Measurements from ENCODE around the gene P3R3URF.

The P3R3URF gene

DNA sequence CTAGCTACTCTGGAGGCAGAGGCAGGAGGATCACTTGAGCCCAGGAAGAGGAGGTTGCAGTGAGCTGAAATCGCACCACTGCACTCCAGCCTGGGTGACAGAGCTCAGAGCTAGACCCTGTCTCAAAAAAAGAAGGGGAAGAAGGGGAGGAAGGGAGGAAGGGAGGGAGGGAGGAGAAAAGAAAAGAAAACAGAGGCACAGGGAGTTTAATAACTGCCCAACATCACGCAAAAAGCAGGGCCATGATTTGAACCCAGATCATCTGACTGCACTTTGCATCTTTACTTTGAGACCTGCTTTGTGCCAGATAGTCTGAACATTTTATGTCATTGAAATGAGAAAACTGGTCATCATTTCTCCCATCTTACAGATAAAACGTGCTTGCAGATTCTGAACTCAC, 28.9 kb upstream of the P3R3URF start:
- no peak overlapping the region for H3K4me3 ChIP-seq (ENCODE audit: low read length)
- H3K79me2 ChIP-seq (ENCODE audit: low read length): no peaks in the 10 kb centered on the region
- no peaks in the 10 kb centered on the region for H4K20me1 ChIP-seq (ENCODE audit: insufficient read depth, low read length)
- H3K4me2 ChIP-seq (ENCODE audit: low read depth, low read length): no peak overlapping the region
- H3K9ac ChIP-seq (ENCODE audit: low read length): no peak overlapping the region
- no peaks in the 10 kb centered on the region for H3K9me2 ChIP-seq (replicated peaks; ENCODE audit: insufficient read depth, low read length)
- no peak for DNase-seq
- H3K9me3 ChIP-seq (replicated peaks; ENCODE audit: insufficient read depth, low read length): no peaks in the 10 kb centered on the region
- H3K4me1 ChIP-seq (ENCODE audit: low read length): no peaks in the 10 kb centered on the region
- H3K36me3 ChIP-seq (replicated peaks; ENCODE audit: insufficient read depth, low read length): no peaks in the 10 kb centered on the region
- no peak overlapping the region for H2AFZ ChIP-seq (ENCODE audit: low read length)
- H3K27ac ChIP-seq (ENCODE audit: low read length): no peak overlapping the region
- H3K27me3 ChIP-seq (replicated peaks; ENCODE audit: insufficient read depth, low read length): no peaks in the 10 kb centered on the region
- no peaks in the 10 kb centered on the region for H3F3A ChIP-seq (ENCODE audit: insufficient read depth, low read length)
- TF ChIP-seq, protein P1, sequence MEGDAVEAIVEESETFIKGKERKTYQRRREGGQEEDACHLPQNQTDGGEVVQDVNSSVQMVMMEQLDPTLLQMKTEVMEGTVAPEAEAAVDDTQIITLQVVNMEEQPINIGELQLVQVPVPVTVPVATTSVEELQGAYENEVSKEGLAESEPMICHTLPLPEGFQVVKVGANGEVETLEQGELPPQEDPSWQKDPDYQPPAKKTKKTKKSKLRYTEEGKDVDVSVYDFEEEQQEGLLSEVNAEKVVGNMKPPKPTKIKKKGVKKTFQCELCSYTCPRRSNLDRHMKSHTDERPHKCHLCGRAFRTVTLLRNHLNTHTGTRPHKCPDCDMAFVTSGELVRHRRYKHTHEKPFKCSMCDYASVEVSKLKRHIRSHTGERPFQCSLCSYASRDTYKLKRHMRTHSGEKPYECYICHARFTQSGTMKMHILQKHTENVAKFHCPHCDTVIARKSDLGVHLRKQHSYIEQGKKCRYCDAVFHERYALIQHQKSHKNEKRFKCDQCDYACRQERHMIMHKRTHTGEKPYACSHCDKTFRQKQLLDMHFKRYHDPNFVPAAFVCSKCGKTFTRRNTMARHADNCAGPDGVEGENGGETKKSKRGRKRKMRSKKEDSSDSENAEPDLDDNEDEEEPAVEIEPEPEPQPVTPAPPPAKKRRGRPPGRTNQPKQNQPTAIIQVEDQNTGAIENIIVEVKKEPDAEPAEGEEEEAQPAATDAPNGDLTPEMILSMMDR (IDR thresholded peaks at IDR 0.05; ENCODE audit: low read length): no peak
- no peak for TF ChIP-seq EZH2 (optimal IDR thresholded peaks at IDR 0.05; ENCODE audit: low read depth, low read length)
- TF ChIP-seq EZH2phosphoT487 (IDR thresholded peaks at IDR 0.05; ENCODE audit: low read length): no peak

- Histone ChIP-seq H3K36me3 (replicated peaks; ENCODE audit: insufficient read depth, low read length) (no peaks in the 10 kb centered on the region), H3K9me2 (replicated peaks; ENCODE audit: insufficient read depth, low read length) (no peaks in the 10 kb centered on the region), H3K27ac (ENCODE audit: low read length) (no peak overlapping the region), H3K27me3 (replicated peaks; ENCODE audit: insufficient read depth, low read length) (no peaks in the 10 kb centered on the region), H3K4me1 (ENCODE audit: low read length) (no peaks in the 10 kb centered on the region), H3K4me2 (ENCODE audit: low read depth, low read length) (no peak overlapping the region), H3K79me2 (ENCODE audit: low read length) (no peaks in the 10 kb centered on the region), H3K9ac (ENCODE audit: low read length) (no peak overlapping the region), H3K9me3 (replicated peaks; ENCODE audit: insufficient read depth, low read length) (no peaks in the 10 kb centered on the region), H3K4me3 (ENCODE audit: low read length) (no peak overlapping the region), H4K20me1 (ENCODE audit: insufficient read depth, low read length) (no peaks in the 10 kb centered on the region), H2AFZ (ENCODE audit: low read length) (no peak overlapping the region), H3F3A (ENCODE audit: insufficient read depth, low read length) (0 out of 2 replicates have a peak, but pooled peaks cover under 1% of the 10 kb centered on the region)
- TF ChIP-seq EZH2phosphoT487 (IDR thresholded peaks at IDR 0.05; ENCODE audit: low read length) (no peak), EZH2 (optimal IDR thresholded peaks at IDR 0.05; ENCODE audit: low read depth, low read length) (no peak)
- TF ChIP-seq, protein P1 (IDR thresholded peaks at IDR 0.05; ENCODE audit: low read length): no peak
- no peak for DNase-seq
These were observed 28.1 kb upstream of the P3R3URF start for GRCh38 chr1:46204406-46204742.

- Histone ChIP-seq H3K4me1 (ENCODE audit: low read length) (no peaks in the 10 kb centered on the region), H3K9ac (ENCODE audit: low read length) (no peak overlapping the region), H3K27me3 (replicated peaks; ENCODE audit: insufficient read depth, low read length) (no peaks in the 10 kb centered on the region), H3K36me3 (replicated peaks; ENCODE audit: insufficient read depth, low read length) (no peaks in the 10 kb centered on the region), H3K4me3 (ENCODE audit: low read length) (peak overlapping the region; percentile 33; the same call in 1 of the 2 replicates), H3K79me2 (ENCODE audit: low read length) (no peaks in the 10 kb centered on the region), H4K20me1 (ENCODE audit: insufficient read depth, low read length) (no peaks in the 10 kb centered on the region), H3F3A (ENCODE audit: insufficient read depth, low read length) (0 out of 2 replicates have a peak, but pooled peaks cover 4% of the 10 kb centered on the region), H3K4me2 (ENCODE audit: low read depth, low read length) (peak overlapping the region; percentile 94; the same call in 1 of the 2 replicates), H3K9me2 (replicated peaks; ENCODE audit: insufficient read depth, low read length) (no peaks in the 10 kb centered on the region), H2AFZ (ENCODE audit: low read length) (no peak overlapping the region), H3K9me3 (replicated peaks; ENCODE audit: insufficient read depth, low read length) (no peaks in the 10 kb centered on the region), H3K27ac (ENCODE audit: low read length) (no peak overlapping the region)
- TF ChIP-seq EZH2phosphoT487 (IDR thresholded peaks at IDR 0.05; ENCODE audit: low read length): no peak
- TF ChIP-seq, protein P1 (IDR thresholded peaks at IDR 0.05; ENCODE audit: low read length): no peak
- no peak for TF ChIP-seq EZH2 (optimal IDR thresholded peaks at IDR 0.05; ENCODE audit: low read depth, low read length)
- no peak for DNase-seq
These were observed 27.6 kb upstream of the P3R3URF start for GRCh38 chr1:46203738-46204405.
